ENCODE data around the gene TRMT44.

DNA sequence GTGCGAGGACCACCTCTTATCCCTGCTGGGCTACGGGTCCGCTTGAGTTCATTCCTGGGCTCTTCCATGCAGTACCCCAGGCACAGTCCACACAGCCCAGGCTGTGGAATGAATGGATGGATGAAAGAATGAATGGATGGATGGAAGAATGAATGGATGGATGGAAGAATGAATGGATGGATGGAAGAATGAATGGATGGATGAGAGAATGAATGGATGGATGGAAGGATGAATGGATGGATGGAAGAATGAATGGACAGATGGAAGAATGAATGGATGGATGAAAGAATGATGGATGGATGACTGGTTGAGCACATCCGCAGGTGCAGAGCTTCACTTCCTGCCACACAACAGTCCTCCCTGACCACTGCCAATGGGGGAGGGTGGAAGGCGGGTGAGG lies 28.3 kb upstream of the TRMT44 start:
- no peak for TF ChIP-seq POLR2AphosphoS5 (IDR thresholded peaks at IDR 0.05; ENCODE audit: borderline replicate concordance, low read depth, low read length)
- no peak for TF ChIP-seq EZH2 (IDR thresholded peaks at IDR 0.05)
- TF ChIP-seq FOXP2 (optimal IDR thresholded peaks at IDR 0.05; ENCODE audit: control extremely low read depth, extremely low read length, insufficient read depth), result no peak
